SK-N-MC (cell line): ENCODE data around the gene MRTFB.

Experiments
- DNase-seq: peaks from one replicate; pipeline ENCODE4 v3.0.0-alpha.2; 2011; ENCODE audit warnings: low read depth, low spot score
- H3K27ac ChIP-seq: fragments of 200-600 bp; sonication (generic); 2 replicates; pipeline ENCODE4 v1.5.1; 2016; ENCODE audit warnings: mixed run types
- H3K36me3 ChIP-seq: fragments of 200-600 bp; sonication (generic); 2 replicates; pipeline ENCODE4 v1.6.1; 2017; ENCODE audit warnings: antibody characterized with exemption, low read length, mixed read lengths; ENCODE audit not compliant: insufficient read depth
- H3K4me3 ChIP-seq: fragments of 200-600 bp; sonication (generic); 2 replicates; pipeline ENCODE4 v1.5.1; 2016
- H3K9ac ChIP-seq: fragments of 200-600 bp; sonication (generic); 2 replicates; pipeline ENCODE4 v1.8.0; 2017; ENCODE audit warnings: mixed run types, mixed read lengths; ENCODE audit not compliant: insufficient read length
- H3K9me3 ChIP-seq: fragments of 200-600 bp; sonication (generic); 2 replicates; pipeline ENCODE4 v1.6.1; 2017; ENCODE audit warnings: low read depth, mild to moderate bottlenecking, antibody characterized with exemption, low read length, moderate library complexity, mixed read lengths
- EZH2 ChIP-seq: fragments of 200-600 bp; sonication (generic); IDR thresholded peaks from one replicate; pipeline ENCODE4 v1.6.1; 2017; ENCODE audit warnings: antibody characterized with exemption
- FOXP2 ChIP-seq: optimal IDR thresholded peaks from 2 replicates; pipeline ENCODE3; 2011; ENCODE audit warnings: mild to moderate bottlenecking, moderate library complexity; ENCODE audit not compliant: insufficient read depth; ENCODE audit errors: extremely low read length, control extremely low read depth
- POLR2AphosphoS5 ChIP-seq: IDR thresholded peaks from 2 replicates; pipeline ENCODE4 v1.6.1; 2012; ENCODE audit warnings: mild to moderate bottlenecking, low read depth, low read length, borderline replicate concordance

MRTFB gene

GRCh38 chr16:14128097-14128496 is 57.0 kb downstream of the MRTFB start:
- H3K4me3 ChIP-seq, result no peak overlapping the region

GRCh38 chr16:14129502-14129901 is 58.4 kb downstream of the MRTFB start:
- Histone ChIP-seq H3K9ac (no peak overlapping the region), H3K36me3 (peaks cover 3% of the 10 kb centered on the region; the same call in 1 of the 2 replicates), H3K9me3 (no peaks in the 10 kb centered on the region), H3K27ac (no peak overlapping the region), H3K4me3 (no peak overlapping the region)
- TF ChIP-seq FOXP2, result no peak
- TF ChIP-seq POLR2AphosphoS5, result no peak
- TF ChIP-seq EZH2, result no peak
- no peak for DNase-seq

More at GRCh38 chr16:14128097-14128496, 57.0 kb downstream of the MRTFB start:
- no peaks in the 10 kb centered on the region for H3K9me3 ChIP-seq
- peaks cover 3% of the 10 kb centered on the region; the same call in 1 of the 2 replicates for H3K36me3 ChIP-seq
- H3K27ac ChIP-seq, result no peak overlapping the region
- DNase-seq, result no peak
- no peak overlapping the region for H3K9ac ChIP-seq
- TF ChIP-seq POLR2AphosphoS5 (no peak), FOXP2 (no peak), EZH2 (no peak)

GRCh38 chr16:14131774-14132695 is 60.9 kb downstream of the MRTFB start:
- DNase-seq, result no peak
- H3K9ac ChIP-seq, result no peak overlapping the region
- no peaks in the 10 kb centered on the region for H3K9me3 ChIP-seq
- no peak overlapping the region for H3K27ac ChIP-seq
- peaks cover 3% of the 10 kb centered on the region; the same call in 1 of the 2 replicates for H3K36me3 ChIP-seq
- H3K4me3 ChIP-seq, result no peak overlapping the region
- no peak for TF ChIP-seq FOXP2
- TF ChIP-seq POLR2AphosphoS5, result no peak
- TF ChIP-seq EZH2, result no peak

- H3K9ac ChIP-seq, result no peak overlapping the region
- H3K36me3 ChIP-seq, result peaks cover 3% of the 10 kb centered on the region; the same call in 1 of the 2 replicates
- no peaks in the 10 kb centered on the region for H3K9me3 ChIP-seq
- H3K4me3 ChIP-seq, result no peak overlapping the region
- no peak overlapping the region for H3K27ac ChIP-seq
- no peak for TF ChIP-seq EZH2
- TF ChIP-seq FOXP2, result no peak
- no peak for TF ChIP-seq POLR2AphosphoS5
- DNase-seq, result no peak
These were observed 61.6 kb downstream of the MRTFB start for GRCh38 chr16:14132696-14133048.

GRCh38 chr16:14133907-14134306 is 62.8 kb downstream of the MRTFB start:
- no peak for DNase-seq
- no peak overlapping the region for H3K27ac ChIP-seq
- no peak for TF ChIP-seq FOXP2
- no peak for TF ChIP-seq EZH2
- TF ChIP-seq POLR2AphosphoS5, result no peak
- no peak overlapping the region for H3K9ac ChIP-seq
- H3K9me3 ChIP-seq, result no peaks in the 10 kb centered on the region
- H3K4me3 ChIP-seq, result no peak overlapping the region
- 0 out of 2 replicates have a peak, but pooled peaks cover 3% of the 10 kb centered on the region for H3K36me3 ChIP-seq

GRCh38 chr16:14135704-14136103 is 64.6 kb downstream of the MRTFB start:
- Histone ChIP-seq H3K4me3 (no peak overlapping the region), H3K36me3 (peaks cover 7% of the 10 kb centered on the region; the same call in 1 of the 2 replicates), H3K9ac (no peak overlapping the region), H3K27ac (no peak overlapping the region), H3K9me3 (no peaks in the 10 kb centered on the region)
- DNase-seq, result no peak
- TF ChIP-seq POLR2AphosphoS5 (no peak), FOXP2 (no peak), EZH2 (no peak)

GRCh38 chr16:14139872-14140271 is 68.8 kb downstream of the MRTFB start:
- TF ChIP-seq POLR2AphosphoS5, result no peak
- TF ChIP-seq EZH2, result no peak
- no peak for TF ChIP-seq FOXP2
- Histone ChIP-seq H3K9ac (no peak overlapping the region), H3K36me3 (peaks cover 11% of the 10 kb centered on the region; the same call in 1 of the 2 replicates), H3K27ac (no peak overlapping the region), H3K9me3 (no peaks in the 10 kb centered on the region), H3K4me3 (no peak overlapping the region)
- DNase-seq, result no peak

- H3K9ac ChIP-seq, result no peak overlapping the region
- H3K36me3 ChIP-seq, result peaks cover 11% of the 10 kb centered on the region; the same call in 1 of the 2 replicates
- H3K27ac ChIP-seq, result no peak overlapping the region
- no peak for DNase-seq
- no peaks in the 10 kb centered on the region for H3K9me3 ChIP-seq
- no peak overlapping the region for H3K4me3 ChIP-seq
- no peak for TF ChIP-seq FOXP2
- TF ChIP-seq EZH2, result no peak
- TF ChIP-seq POLR2AphosphoS5, result no peak
These were observed 69.8 kb downstream of the MRTFB start for GRCh38 chr16:14140923-14141322.
